SU-DHL-6 (cell line): ENCODE measurements around the gene FSTL4.
"Not testable (repeated sequence)": the region's sequence is repeated elsewhere in the genome, so short reads cannot be mapped to it uniquely, and the experiment has no call there.

Source experiments
- H2AFZ ChIP-seq: fragments of 200-600 bp; sonication (generic); 2 replicates; pipeline ENCODE4 v1.6.1; 2014; ENCODE audit warnings: low read depth, mild to moderate bottlenecking, moderate library complexity, mixed read lengths, antibody characterized with exemption, low read length; ENCODE audit not compliant: severe bottlenecking
- H3F3A ChIP-seq: fragments of 200-600 bp; shearing (Covaris generic); 2 replicates; pipeline ENCODE4 v1.6.0; 2016; ENCODE audit warnings: antibody characterized with exemption, mild to moderate bottlenecking; ENCODE audit not compliant: insufficient read depth
- H3K27ac ChIP-seq: fragments of 200-600 bp; sonication (generic); 2 replicates; pipeline ENCODE4 v1.5.1; 2016; ENCODE audit warnings: low read depth, mild to moderate bottlenecking, low read length, moderate library complexity, mixed read lengths
- H3K27me3 ChIP-seq: fragments of 200-600 bp; sonication (generic), shearing (Covaris generic); 2 replicates; pipeline ENCODE4 v1.6.0; 2014; ENCODE audit warnings: mild to moderate bottlenecking, low read length
- H3K36me3 ChIP-seq: fragments of 200-600 bp; sonication (generic); 2 replicates; pipeline ENCODE4 v1.6.1; 2014; ENCODE audit warnings: mild to moderate bottlenecking, low read length, mixed read lengths
- H3K4me2 ChIP-seq: fragments of 300-600, 200-600 bp; shearing (Covaris generic), sonication (generic); 2 replicates; pipeline ENCODE4 v1.6.0; 2014; ENCODE audit warnings: low read length, low read depth, mild to moderate bottlenecking; ENCODE audit not compliant: poor library complexity, severe bottlenecking
- H3K4me3 ChIP-seq: fragments of 200-600 bp; sonication (generic); 2 replicates; pipeline ENCODE4 v1.5.1; 2014; ENCODE audit warnings: antibody characterized with exemption, low read length, mild to moderate bottlenecking, mixed read lengths; ENCODE audit not compliant: insufficient read depth, poor library complexity, severe bottlenecking
- H3K79me2 ChIP-seq: fragments of 200-600 bp; sonication (generic); 2 replicates; pipeline ENCODE4 v1.6.1; 2014; ENCODE audit warnings: mild to moderate bottlenecking, low read length, moderate library complexity; ENCODE audit not compliant: insufficient read depth
- H3K9ac ChIP-seq: fragments of 200-600 bp; sonication (generic); 2 replicates; pipeline ENCODE4 v1.7.0; 2014; ENCODE audit warnings: mild to moderate bottlenecking, low read length
- H3K9me2 ChIP-seq: fragments of 200-600 bp; sonication (generic); replicated peaks from 2 replicates; pipeline ENCODE4 v1.6.1; 2014; ENCODE audit warnings: low read length; ENCODE audit not compliant: insufficient read depth
- H3K9me3 ChIP-seq: fragments of 200-600 bp; sonication (generic); 2 replicates; pipeline ENCODE4 v1.6.1; 2014; ENCODE audit warnings: low read length, mixed read lengths; ENCODE audit not compliant: insufficient read depth
- H4K20me1 ChIP-seq: fragments of 200-600 bp; sonication (generic); 2 replicates; pipeline ENCODE4 v1.6.1; 2014; ENCODE audit warnings: low read depth, mild to moderate bottlenecking, antibody characterized with exemption, low read length, moderate library complexity, mixed read lengths
- CTCF ChIP-seq: fragments of 200-600 bp; sonication (generic); IDR thresholded peaks from one replicate; pipeline ENCODE4 v1.5.1; 2017; ENCODE audit warnings: antibody characterized with exemption, mild to moderate bottlenecking, low read length, moderate library complexity; ENCODE audit not compliant: insufficient read depth, poor library complexity, severe bottlenecking
- EZH2phosphoT487 ChIP-seq: fragments of 200-600 bp; sonication (generic), shearing (Covaris generic); conservative IDR thresholded peaks from 2 replicates; pipeline ENCODE4 v1.6.1; 2018; ENCODE audit warnings: mild to moderate bottlenecking, antibody characterized with exemption, low read length, moderate library complexity, mixed read lengths

FSTL4 gene

GRCh38 chr5:133179405-133179804 is 432.9 kb downstream of the FSTL4 start:
- no peaks in the 10 kb centered on the region for H4K20me1 ChIP-seq
- H3K9me2 ChIP-seq, result no peaks in the 10 kb centered on the region
- H3K4me3 ChIP-seq, result no peak overlapping the region
- no peak overlapping the region for H3K9ac ChIP-seq
- H2AFZ ChIP-seq, result no peak overlapping the region
- no peak for TF ChIP-seq EZH2phosphoT487
- TF ChIP-seq CTCF, result no peak
- no peaks in the 10 kb centered on the region for H3K79me2 ChIP-seq
- no peak overlapping the region for H3K4me2 ChIP-seq
- H3K27ac ChIP-seq, result no peak overlapping the region
- H3K9me3 ChIP-seq, result no peaks in the 10 kb centered on the region
- H3K27me3 ChIP-seq, result no peaks in the 10 kb centered on the region
- H3F3A ChIP-seq, result no peaks in the 10 kb centered on the region
- no peaks in the 10 kb centered on the region for H3K36me3 ChIP-seq

- H3K27ac ChIP-seq, H3K79me2 ChIP-seq, H3K9me3 ChIP-seq, H3K4me3 ChIP-seq, H3K9me2 ChIP-seq, H4K20me1 ChIP-seq, H3F3A ChIP-seq, H3K36me3 ChIP-seq, H3K9ac ChIP-seq, H3K4me2 ChIP-seq, H2AFZ ChIP-seq, H3K27me3 ChIP-seq: not testable (repeated sequence)
These were observed 441.5 kb downstream of the FSTL4 start for GRCh38 chr5:133170756-133171387.

GRCh38 chr5:133164759-133165158 is 447.6 kb downstream of the FSTL4 start:
- Histone ChIP-seq H3K4me2 (no peak overlapping the region), H3K79me2 (no peaks in the 10 kb centered on the region), H3F3A (no peaks in the 10 kb centered on the region), H3K9me3 (no peaks in the 10 kb centered on the region), H3K27me3 (no peaks in the 10 kb centered on the region), H3K9ac (no peak overlapping the region), H2AFZ (no peak overlapping the region), H3K27ac (no peak overlapping the region), H3K36me3 (no peaks in the 10 kb centered on the region), H3K4me3 (no peak overlapping the region), H3K9me2 (no peaks in the 10 kb centered on the region), H4K20me1 (no peaks in the 10 kb centered on the region)
- TF ChIP-seq CTCF (no peak), EZH2phosphoT487 (no peak)

GRCh38 chr5:133163839-133164238 is 448.5 kb downstream of the FSTL4 start:
- no peaks in the 10 kb centered on the region for H3K27me3 ChIP-seq
- no peaks in the 10 kb centered on the region for H4K20me1 ChIP-seq
- TF ChIP-seq CTCF (no peak), EZH2phosphoT487 (no peak)
- no peaks in the 10 kb centered on the region for H3K79me2 ChIP-seq
- H3K36me3 ChIP-seq, result no peaks in the 10 kb centered on the region
- H3K27ac ChIP-seq, result no peak overlapping the region
- H3K9me3 ChIP-seq, result no peaks in the 10 kb centered on the region
- H3K9me2 ChIP-seq, result no peaks in the 10 kb centered on the region
- H2AFZ ChIP-seq, result no peak overlapping the region
- H3K9ac ChIP-seq, result no peak overlapping the region
- H3F3A ChIP-seq, result no peaks in the 10 kb centered on the region
- H3K4me3 ChIP-seq, result no peak overlapping the region
- no peak overlapping the region for H3K4me2 ChIP-seq
